BJ (cell line): Measurements from ENCODE around the gene F5. TPM values are rescaled to one million over a fixed set of nuclear protein-coding genes. Genes with fewer than 3 reads are reported as not detected.

Experiments used
- CTCF ChIA-PET: fragments of 350-600 bp; formaldehyde crosslinking; extraction: SDS; loops from one replicate; lab custom pipeline; 2021; ENCODE audit warnings: antibody characterized with exemption, inconsistent platforms; lab: Yijun Ruan, JAX
- POLR2A ChIA-PET: fragments of 300-600 bp; sonication (Branson Sonifier 250); formaldehyde crosslinking; extraction: SDS; loops from one replicate; lab custom pipeline; 2021; ENCODE audit warnings: antibody characterized with exemption; lab: Charles Lee
- DNase-seq: peaks from one replicate; pipeline ENCODE4 v3.0.0-alpha.2; 2011; ENCODE audit warnings: low read depth
- H3K27me3 ChIP-seq: 2 replicates; pipeline ENCODE4 v1.6.0; 2011; ENCODE audit warnings: low read length; ENCODE audit not compliant: control insufficient read depth, insufficient read depth
- H3K36me3 ChIP-seq: 2 replicates; pipeline ENCODE4 v1.5.1; 2011; ENCODE audit warnings: low read length; ENCODE audit not compliant: control insufficient read depth, insufficient read depth
- H3K4me3 ChIP-seq: 2 replicates; pipeline ENCODE4 v1.5.1; 2011; ENCODE audit warnings: low read depth, mild to moderate bottlenecking, control low read depth, low read length
- polyA plus RNA-seq: library from polyadenylated mRNA; depleted of rRNA; stranded (reverse); fragments of >200 nt; gene quantifications from 2 replicates; pipeline ENCODE4 v1.2.3, GENCODE V29; 2011
- TF ChIP-seq, protein P1 (sequence below): IDR thresholded peaks from 2 replicates; pipeline ENCODE4 v1.5.1; 2011; ENCODE audit warnings: low read depth, mild to moderate bottlenecking, control low read depth, inconsistent platforms, low read length, moderate library complexity; ENCODE audit not compliant: insufficient read depth

F5 gene
- polyA plus RNA-seq, 1 experiment = not detected

DNA sequence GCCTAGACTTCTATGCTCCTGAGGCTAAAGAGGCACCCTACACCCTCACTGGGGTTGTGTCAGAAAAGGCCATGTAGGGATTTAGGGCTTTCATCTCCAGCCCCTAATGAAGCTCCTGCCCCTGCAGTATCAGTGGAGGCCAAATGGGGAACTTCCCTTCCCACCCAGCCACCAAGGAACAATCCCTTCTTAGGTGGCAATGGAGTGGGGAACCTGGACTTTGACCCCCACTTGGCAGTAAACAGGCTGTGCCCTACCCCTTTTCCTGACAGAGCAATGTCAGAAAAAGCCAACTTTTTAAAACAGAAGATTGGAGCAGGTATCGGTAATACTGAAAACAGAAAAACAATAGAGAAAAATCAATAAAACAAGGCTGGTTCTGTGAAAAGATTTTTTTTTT is 65.1 kb downstream of the F5 start:
- no peak overlapping the region for H3K4me3 ChIP-seq
- no peak for DNase-seq
- POLR2A ChIA-PET = no interaction called here
- H3K27me3 ChIP-seq = no peaks in the 10 kb centered on the region
- CTCF ChIA-PET = interaction anchor here (0.6 kb wide), 1 partner anchor 55 kb away, joined by 3 read pairs; no protein-coding TSS in a partner anchor
- no peaks in the 10 kb centered on the region for H3K36me3 ChIP-seq
- TF ChIP-seq, protein P1, sequence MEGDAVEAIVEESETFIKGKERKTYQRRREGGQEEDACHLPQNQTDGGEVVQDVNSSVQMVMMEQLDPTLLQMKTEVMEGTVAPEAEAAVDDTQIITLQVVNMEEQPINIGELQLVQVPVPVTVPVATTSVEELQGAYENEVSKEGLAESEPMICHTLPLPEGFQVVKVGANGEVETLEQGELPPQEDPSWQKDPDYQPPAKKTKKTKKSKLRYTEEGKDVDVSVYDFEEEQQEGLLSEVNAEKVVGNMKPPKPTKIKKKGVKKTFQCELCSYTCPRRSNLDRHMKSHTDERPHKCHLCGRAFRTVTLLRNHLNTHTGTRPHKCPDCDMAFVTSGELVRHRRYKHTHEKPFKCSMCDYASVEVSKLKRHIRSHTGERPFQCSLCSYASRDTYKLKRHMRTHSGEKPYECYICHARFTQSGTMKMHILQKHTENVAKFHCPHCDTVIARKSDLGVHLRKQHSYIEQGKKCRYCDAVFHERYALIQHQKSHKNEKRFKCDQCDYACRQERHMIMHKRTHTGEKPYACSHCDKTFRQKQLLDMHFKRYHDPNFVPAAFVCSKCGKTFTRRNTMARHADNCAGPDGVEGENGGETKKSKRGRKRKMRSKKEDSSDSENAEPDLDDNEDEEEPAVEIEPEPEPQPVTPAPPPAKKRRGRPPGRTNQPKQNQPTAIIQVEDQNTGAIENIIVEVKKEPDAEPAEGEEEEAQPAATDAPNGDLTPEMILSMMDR = no peak

DNA sequence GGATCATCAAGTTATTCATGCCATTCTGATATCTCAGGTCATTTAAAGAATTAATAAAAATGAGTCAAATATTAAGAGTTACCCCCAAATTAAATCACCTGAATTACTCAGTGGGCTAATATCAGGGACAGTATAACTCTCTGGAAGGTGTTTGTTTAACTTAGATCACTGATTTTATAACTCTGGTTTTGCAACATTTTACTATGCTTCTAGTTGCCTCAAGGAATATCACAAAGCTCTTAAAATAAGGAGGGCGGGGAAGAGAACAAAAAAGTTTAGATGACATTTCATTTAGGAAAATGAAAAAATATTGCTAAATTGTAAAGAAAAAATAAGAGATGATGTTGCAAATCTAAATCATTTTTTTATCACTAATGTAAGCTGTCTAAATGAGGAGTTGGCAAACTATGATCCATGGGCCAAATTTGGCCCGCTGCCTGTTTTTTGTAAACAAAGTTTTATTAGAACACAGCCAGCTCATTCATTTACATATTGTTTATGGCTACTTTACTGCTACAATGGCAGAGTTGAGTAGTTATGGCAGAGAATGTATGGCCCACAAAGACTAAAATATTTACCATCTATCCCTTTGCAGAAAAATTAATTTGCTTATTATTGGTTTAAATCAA is 68.6 kb downstream of the F5 start:
- CTCF ChIA-PET = no interaction called here
- no peaks in the 10 kb centered on the region for H3K27me3 ChIP-seq
- POLR2A ChIA-PET = interaction anchor here (0.6 kb wide), 1 partner anchor 13 kb away, joined by 3 read pairs; no protein-coding TSS in a partner anchor

DNA sequence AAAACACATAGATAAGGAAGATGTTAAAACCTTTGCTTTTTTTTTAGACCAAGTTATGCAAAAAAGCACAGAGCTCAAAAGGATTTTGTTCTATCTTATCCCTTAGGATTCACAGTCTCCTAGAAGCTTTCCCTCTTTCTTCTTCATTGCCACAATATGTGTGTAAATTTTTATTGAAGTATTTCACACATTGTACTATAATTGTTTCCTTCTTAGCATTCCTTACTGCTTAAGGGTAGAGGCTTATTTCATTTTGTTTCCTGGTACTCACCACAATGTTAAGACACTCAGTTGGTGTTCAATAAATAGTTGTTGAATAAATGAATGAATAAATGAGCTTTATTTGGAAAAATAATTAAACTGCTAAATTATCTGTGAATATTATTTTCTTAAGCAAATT is 70.6 kb downstream of the F5 start:
- Histone ChIP-seq H3K36me3 (no peaks in the 10 kb centered on the region), H3K27me3 (no peaks in the 10 kb centered on the region), H3K4me3 (no peak overlapping the region)
- TF ChIP-seq, protein P1 = no peak
- ChIA-PET POLR2A (no interaction called here), CTCF (interaction anchor here (1.2 kb wide), 1 partner anchor 19 kb away, joined by 3 read pairs; no protein-coding TSS in a partner anchor)
- no peak for DNase-seq

More for the DNA sequence above, 68.6 kb downstream of the F5 start:
- Histone ChIP-seq H3K4me3 (no peak overlapping the region), H3K36me3 (no peaks in the 10 kb centered on the region)
- DNase-seq = no peak
- TF ChIP-seq, protein P1 = no peak

DNA sequence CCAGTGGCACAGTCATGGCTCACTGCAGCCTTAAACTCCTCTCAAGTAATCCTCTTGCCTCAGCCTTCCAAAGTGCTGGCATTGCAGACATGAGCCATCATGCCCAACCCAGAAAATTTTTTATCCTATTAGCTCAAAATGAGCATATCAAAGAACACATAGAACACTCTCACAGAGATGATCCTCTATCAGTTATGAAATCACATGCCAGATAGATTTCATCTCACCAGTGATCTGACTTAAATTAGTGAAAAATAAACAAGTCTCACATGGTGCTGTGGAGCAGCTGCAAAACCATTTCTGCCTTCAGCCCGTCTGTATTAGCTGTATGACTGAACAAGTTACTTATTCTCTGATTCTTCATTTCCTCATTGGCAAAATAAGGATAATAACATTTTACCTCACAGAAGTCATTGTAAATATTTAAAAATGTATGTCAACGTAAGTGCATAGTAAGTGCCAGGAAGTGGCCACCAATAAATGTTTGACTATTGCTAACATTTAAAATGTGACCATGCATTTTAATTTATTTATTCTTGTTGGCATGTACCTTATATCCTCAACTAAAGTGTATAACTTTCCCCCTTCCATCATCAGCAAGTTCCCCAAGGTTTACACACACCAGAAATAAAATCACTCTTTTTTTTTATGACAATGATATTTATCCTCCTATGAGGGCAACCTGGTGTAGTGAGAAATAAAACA is 71.6 kb downstream of the F5 start:
- TF ChIP-seq, protein P1 = no peak
- no peak overlapping the region for H3K4me3 ChIP-seq
- ChIA-PET POLR2A (no interaction called here), CTCF (interaction anchor here (1.2 kb wide), 1 partner anchor 20 kb away, joined by 3 read pairs; no protein-coding TSS in a partner anchor)
- H3K36me3 ChIP-seq = no peaks in the 10 kb centered on the region
- no peaks in the 10 kb centered on the region for H3K27me3 ChIP-seq
- no peak for DNase-seq

DNA sequence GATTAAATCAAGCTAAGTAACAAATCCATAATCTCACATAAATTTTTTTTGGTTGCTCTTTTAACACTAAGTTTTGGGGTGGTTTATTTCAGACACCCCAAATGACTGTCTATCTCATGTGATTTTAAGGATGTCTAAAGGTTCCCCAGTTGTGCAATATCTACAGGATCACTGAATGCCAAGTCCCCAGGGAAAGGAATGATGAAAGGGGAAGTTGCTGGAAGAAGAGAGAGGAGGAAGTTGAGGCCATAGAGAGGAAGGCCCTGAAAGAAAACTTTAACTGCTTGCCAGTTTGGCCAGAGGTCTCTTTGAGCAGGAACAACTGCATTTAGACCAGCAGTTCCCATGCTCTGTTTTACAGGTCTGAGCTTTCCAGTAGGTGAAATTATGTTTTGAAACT is 73.1 kb downstream of the F5 start:
- POLR2A ChIA-PET = no interaction called here
- no peak overlapping the region for H3K4me3 ChIP-seq

More for the DNA sequence above, 73.1 kb downstream of the F5 start:
- CTCF ChIA-PET = no interaction called here
- Histone ChIP-seq H3K36me3 (no peaks in the 10 kb centered on the region), H3K27me3 (no peaks in the 10 kb centered on the region)
- TF ChIP-seq, protein P1 = no peak
- no peak for DNase-seq
